ENCODE data around the gene IQCM. TPM values are rescaled to one million over a fixed set of nuclear protein-coding genes. Genes with fewer than 3 reads are reported as not detected.

The IQCM gene
- not detected in 2 replicates for total RNA-seq

GRCh38 chr4:149815743-149816142 lies at the start of gene IQCM:
IQCM (minus strand) TSS chr4:149815843; CDS start chr4:149742691, 73,152 bp downstream.
- no peak for DNase-seq (ENCODE audit: low read depth, low spot score)

GRCh38 chr4:149857446-149857845 lies 41.8 kb upstream of the IQCM start:
- no peak for DNase-seq (ENCODE audit: low read depth, low spot score)

GRCh38 chr4:149845743-149846142 lies 30.1 kb upstream of the IQCM start:
- DNase-seq (ENCODE audit: low read depth, low spot score): no peak

- DNase-seq (ENCODE audit: low read depth, low spot score): no peak
These were observed 26.0 kb upstream of the IQCM start for GRCh38 chr4:149841686-149842085.

GRCh38 chr4:149838036-149838435 lies 22.4 kb upstream of the IQCM start:
- no peak for DNase-seq (ENCODE audit: low read depth, low spot score)

- no peak for DNase-seq (ENCODE audit: low read depth, low spot score)
These were observed 20.9 kb upstream of the IQCM start for GRCh38 chr4:149836546-149836945.

GRCh38 chr4:149835280-149835679 lies 19.6 kb upstream of the IQCM start:
- no peak for DNase-seq (ENCODE audit: low read depth, low spot score)

GRCh38 chr4:149831656-149832208 lies 16.1 kb upstream of the IQCM start:
- DNase-seq (ENCODE audit: low read depth, low spot score): no peak

GRCh38 chr4:149830823-149831222 lies 15.2 kb upstream of the IQCM start:
- DNase-seq (ENCODE audit: low read depth, low spot score): no peak

GRCh38 chr4:149825336-149825735 lies 9.7 kb upstream of the IQCM start:
- no peak for DNase-seq (ENCODE audit: low read depth, low spot score)

- no peak for DNase-seq (ENCODE audit: low read depth, low spot score)
These were observed 8.2 kb upstream of the IQCM start for GRCh38 chr4:149823769-149824221.

- no peak for DNase-seq (ENCODE audit: low read depth, low spot score)
These were observed 14.2 kb downstream of the IQCM start for GRCh38 chr4:149801416-149801815.

- DNase-seq (ENCODE audit: low read depth, low spot score): no peak
These were observed 16.1 kb downstream of the IQCM start for GRCh38 chr4:149799546-149799945.

- DNase-seq (ENCODE audit: low read depth, low spot score): no peak
These were observed 19.3 kb downstream of the IQCM start for GRCh38 chr4:149796381-149796780.

GRCh38 chr4:149795256-149795655 lies 20.4 kb downstream of the IQCM start:
- DNase-seq (ENCODE audit: low read depth, low spot score): no peak

GRCh38 chr4:149794352-149794751 lies 21.3 kb downstream of the IQCM start:
- no peak for DNase-seq (ENCODE audit: low read depth, low spot score)

- no peak for DNase-seq (ENCODE audit: low read depth, low spot score)
These were observed 22.2 kb downstream of the IQCM start for GRCh38 chr4:149793459-149793858.

GRCh38 chr4:149791851-149792250 lies 23.8 kb downstream of the IQCM start:
- DNase-seq (ENCODE audit: low read depth, low spot score): no peak

- DNase-seq (ENCODE audit: low read depth, low spot score): no peak
These were observed 25.3 kb downstream of the IQCM start for GRCh38 chr4:149790172-149790907.

- no peak for DNase-seq (ENCODE audit: low read depth, low spot score)
These were observed 27.3 kb downstream of the IQCM start for GRCh38 chr4:149788300-149788699.

- DNase-seq (ENCODE audit: low read depth, low spot score): no peak
These were observed 29.8 kb downstream of the IQCM start for GRCh38 chr4:149785696-149786431.

GRCh38 chr4:149784018-149784417 lies 31.6 kb downstream of the IQCM start:
- DNase-seq (ENCODE audit: low read depth, low spot score): no peak
